HG03103 (cell line): ENCODE measurements around the gene FHIT.

Experiments used
- ATAC-seq: cut with Tn5 transposase; IDR thresholded peaks from one replicate; pipeline ENCODE4 v1.9.1; 2021; ENCODE audit warnings: low read depth; ENCODE audit not compliant: unreplicated experiment

FHIT gene

DNA sequence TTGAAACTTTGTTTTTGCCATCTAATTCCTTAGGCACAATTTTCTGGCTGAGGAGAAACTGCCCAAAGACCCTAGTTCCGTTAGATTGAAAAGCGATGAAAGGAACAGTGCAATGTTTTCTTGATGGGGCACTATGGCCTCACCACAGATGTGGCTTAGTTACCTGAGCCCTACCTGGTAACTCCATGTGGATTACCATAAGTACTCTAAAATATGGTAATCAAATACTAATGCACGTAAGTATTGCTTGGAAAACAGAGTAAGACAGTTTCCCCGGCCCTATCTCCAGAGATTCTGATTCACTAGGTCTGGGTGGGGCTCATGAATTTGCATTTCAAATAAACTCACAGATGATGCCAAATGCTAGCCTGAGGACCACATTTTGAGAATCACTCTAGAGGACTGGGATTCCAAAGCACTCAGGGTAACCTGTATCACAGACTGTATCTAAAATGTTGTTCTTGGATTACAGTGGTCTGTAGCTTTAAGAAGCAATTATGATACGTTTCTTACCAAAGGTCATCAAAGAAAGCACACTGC, 806.3 kb downstream of the FHIT start:
- ATAC-seq, result no peak

DNA sequence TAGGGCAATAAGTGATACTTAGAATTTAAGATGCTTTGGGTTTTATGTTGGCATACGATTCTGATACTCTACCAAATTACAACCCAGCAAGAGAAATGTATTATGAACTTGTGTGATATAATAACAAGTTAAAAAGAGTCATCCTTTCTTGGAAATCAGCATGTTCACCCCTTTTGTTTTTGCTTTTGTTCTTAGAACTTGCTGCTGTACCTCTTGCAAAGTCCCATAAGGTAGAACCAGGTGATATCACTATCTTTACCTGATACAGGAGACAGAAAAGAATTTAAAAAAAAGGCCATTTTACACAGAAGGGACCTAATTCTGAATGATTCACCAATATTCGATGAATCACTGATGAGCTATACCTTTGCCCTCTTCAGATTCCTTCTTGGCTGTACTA, 810.4 kb downstream of the FHIT start:
- ATAC-seq, result no peak

DNA sequence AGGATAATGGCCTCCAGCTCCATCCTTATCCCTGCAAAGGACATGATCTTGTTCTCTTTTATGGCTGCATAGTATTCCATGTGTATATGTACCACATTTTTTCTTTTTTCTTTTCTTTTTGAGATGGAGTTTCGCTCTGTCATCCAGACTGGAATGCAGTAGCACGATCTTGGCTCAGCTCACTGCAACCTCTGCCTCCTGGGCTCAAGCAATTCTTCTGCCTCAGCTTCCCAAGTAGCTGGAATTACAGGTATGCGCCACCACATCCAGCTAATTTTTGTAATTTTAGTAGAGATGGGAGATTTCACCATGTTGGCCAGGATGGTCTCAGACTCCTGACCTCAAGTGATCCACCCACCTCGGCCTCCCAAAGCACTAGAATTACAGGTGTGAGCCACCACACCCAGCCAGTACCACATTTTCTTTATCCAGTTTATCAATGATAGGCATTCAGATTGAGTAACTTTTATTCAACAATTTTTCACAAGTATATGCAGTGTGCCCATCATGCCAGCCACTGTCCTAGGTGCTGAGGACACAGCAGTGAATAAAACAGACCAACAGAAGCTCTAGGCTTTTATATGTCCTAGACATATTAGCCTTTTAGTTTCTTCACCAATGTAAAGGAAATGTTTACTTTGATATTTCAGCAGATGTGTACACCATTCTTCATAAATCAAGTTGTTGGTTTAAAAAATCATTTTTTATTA, 815.2 kb downstream of the FHIT start:
- no peak for ATAC-seq

DNA sequence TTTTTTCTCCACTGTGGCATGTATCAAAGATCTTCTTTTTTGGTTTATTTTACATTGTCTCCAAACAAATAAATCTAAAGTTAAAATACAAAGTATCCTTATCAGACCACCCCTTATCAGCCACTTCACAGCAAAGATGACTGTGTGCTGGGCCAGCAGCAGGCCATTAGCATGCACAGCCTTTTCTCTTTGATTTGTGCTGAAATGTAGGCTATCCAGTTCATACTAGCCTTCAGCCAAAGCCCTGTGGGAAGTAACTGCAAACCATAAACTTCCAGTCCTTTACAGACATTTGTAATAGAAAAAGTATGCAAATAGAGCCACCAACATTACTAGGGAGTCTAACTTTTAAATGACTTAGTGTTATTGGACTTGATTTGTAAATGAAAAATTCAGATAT, 816.3 kb downstream of the FHIT start:
- ATAC-seq, result no peak

DNA sequence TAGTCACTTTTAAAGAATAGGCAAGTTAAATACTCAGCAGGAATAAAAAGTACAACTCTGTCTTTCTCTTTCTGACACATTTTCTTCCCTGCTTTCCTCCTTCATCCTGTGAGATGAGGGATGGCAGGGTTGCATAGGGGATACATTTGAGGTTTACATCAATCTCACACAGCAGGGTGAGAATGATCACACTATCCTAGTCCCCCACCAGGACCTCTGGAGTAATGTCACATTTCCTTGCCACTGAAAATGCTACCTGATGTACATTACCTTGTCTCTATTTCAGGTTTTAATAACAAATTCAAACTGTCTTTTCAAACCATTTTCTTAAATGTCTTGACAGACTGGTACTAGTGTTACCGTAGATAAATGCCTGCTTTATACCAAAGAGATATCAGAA, 816.9 kb downstream of the FHIT start:
- ATAC-seq, result no peak

DNA sequence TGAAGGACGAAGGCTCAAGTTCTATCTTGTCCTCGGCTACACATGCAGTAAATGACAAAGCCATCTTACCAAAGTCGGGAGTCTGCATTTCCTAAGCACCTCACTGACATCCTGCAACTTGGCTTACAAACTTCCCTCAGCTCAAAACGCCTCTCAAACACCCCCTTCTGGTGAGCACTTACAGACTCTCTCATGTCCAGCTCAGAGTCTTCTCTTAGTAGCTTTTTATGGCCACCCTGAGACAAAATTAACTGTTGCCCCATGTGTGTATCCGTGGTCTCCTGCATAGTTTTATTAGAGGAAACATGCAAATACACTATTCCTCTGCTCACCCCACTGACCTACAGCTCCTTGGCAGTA, 819.7 kb downstream of the FHIT start:
- ATAC-seq, result no peak

DNA sequence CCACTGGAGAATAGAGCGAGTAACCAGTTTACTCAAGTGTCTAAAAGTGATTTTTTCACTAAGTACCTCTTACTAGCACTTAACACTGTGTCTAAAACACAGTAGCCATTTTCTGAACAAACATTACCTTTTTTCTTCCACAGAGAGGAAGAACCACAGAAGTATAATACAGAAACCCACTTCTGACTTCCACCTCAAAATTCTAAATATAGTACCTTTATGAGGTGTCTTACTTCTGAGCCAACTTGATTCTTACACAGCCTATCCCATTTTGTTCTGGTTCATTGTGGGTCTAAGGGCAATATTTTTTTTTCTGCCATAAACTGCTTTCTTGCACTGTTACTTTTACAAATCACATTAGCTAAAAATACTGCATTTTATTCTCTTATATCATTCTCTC, 821.0 kb downstream of the FHIT start:
- no peak for ATAC-seq

DNA sequence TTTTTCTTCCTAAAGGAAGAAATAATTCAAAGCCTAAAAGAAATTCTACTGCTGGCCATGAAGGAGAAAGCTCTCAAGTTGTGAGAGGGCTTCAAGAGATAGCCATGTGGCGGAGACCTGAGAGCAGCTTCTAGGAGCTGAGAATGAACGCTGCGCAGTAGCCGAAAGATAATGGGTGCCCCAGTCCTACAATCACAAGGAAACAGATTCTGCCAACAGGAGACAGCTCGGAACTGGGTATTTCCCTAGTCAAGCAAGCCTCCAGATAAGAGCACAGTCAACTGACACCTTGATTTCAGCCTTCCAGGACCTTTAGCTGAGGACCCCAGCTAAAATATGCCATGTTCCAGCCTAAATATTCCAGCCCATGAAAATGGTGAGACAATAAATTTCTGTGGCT, 824.1 kb downstream of the FHIT start:
- ATAC-seq, result no peak

DNA sequence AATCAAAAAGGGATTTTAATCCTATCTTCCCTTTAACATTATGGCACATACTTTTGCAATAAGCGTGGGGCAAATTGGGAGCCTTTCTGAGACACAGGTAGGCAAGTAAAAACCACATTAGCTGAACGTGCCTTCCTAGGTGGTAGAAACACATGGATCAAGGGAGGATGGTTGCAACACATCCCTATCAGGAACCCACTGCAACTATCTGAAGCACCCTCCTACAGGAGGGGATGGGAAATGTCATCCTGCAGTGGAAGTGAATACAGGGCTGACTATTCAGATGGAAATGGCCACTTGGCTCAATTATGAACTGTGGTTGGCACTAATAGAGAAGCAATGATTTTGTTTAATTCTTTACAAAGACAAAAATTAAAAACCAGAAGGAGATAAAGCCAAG, 826.3 kb downstream of the FHIT start:
- no peak for ATAC-seq

DNA sequence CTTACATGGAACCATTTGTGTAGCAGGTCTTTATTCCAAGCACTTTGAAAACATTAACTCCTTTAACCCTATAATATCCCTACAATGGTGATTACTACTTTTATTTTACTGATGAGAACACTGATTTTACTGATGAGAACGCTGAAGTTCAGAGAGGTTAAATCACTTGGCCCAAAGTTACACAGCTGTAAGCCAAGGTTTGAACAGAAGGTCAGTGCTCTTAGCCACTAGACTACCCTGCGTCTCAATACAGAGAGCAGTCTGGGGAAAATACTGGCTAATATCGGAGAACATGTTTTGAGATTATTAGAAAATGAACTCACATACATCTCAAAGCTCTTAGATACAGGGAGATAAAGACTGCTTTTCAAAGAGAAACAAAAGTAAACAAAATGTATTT, 827.2 kb downstream of the FHIT start:
- no peak for ATAC-seq

DNA sequence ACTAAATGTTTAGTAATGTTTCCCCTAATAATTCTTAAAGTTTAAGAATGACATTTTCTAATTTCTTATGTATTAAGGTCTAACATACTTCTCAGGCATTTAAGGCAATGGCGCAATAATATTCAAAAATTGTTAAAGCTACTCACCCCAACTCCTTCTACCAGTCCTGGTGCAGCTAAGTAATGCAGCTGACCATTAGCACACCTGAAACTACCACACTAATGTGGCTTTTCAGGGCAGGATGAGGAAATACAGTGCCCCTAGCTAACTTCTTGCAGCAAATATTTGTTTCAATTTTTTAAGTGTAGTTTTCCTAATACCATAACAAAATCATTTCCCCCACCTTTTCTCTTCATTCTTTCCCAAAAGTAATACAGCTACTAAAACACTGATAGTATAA, 827.7 kb downstream of the FHIT start:
- ATAC-seq, result no peak

DNA sequence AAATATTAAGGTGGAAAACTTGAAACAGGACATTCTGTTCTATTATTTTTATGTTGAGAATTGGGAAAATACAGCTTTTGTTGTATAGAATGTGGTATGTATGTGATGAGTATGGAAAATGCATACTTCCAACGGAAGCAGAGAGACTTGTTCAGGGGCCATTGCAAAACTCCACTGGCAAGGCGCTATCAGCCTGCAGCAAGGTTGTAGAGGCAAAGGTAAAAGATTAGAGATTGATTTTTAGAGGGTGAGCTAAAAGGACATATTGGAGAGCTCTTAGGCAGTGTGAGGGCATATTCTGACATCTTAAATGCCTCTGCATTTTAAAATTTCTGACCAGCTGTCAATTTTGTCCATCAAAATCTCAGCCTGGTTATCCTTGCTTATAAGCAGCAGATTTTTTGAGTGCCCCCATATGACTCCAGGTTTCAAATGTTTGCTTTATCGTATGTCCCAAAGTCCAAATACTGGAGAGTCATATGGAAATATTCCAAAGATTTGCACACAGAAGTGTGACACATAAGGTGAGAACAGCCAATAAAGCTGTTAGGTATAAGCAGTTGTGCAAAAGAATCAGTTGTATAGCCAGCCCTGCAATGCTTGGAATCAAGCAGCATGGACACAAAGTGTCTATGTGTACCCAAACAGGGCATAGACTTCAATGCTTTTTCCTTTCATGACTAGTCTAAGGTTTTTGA, 829.4 kb downstream of the FHIT start:
- ATAC-seq, result no peak

DNA sequence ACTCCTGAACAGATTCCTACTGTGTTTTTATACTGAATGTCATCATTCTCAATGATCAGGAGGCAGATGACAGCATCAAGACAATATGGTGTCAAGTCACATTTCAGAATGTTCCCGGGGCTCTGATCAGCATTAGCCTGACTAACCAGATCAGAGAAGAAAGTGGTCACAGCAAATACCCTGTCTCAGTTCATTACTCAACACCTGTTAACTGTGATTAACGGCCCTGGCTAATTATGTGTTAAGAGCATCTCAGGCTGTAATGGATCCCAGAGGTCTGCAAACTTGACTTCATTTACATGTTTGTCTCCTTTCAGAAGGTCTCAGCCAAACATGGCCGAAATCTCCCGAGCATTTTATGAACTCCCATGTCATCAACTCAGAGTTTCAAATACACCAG, 833.7 kb downstream of the FHIT start:
- no peak for ATAC-seq

DNA sequence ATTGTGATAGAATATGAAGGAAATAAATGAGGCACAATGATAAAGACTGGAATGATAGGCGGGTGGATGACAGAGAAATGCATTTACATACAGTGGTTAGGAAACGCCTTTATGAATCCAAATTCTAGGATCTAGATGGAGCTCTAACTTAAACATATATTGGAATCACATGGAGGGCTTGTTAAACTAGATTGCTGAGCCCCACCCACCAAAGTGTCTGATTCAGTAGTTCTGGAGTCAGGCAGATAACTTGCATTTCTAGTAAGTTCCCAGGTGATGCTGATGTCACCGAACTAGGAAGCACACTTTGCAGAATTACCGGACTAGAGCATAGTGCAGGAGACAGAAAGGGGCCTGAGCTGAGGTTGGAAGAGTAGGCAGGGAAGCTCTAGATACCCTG, 837.2 kb downstream of the FHIT start:
- no peak for ATAC-seq

DNA sequence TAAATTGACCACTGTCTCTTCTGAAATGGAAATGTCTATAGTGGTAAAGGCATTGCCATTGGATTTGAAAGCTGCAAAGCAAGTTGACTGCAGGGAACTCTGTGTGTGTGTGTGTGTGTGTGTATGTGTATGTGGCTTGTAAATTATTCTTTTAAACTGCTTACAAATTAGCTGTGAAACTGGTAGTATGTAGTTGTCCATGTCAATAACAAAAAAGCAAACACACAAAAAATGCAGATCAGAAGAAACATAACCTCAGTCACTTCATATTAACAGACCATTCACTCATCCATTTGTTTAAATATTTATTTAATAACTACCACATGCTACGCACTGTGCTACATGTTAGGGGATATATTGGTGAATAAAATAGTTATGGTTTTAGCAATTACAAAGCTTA, 837.7 kb downstream of the FHIT start:
- ATAC-seq, result no peak

DNA sequence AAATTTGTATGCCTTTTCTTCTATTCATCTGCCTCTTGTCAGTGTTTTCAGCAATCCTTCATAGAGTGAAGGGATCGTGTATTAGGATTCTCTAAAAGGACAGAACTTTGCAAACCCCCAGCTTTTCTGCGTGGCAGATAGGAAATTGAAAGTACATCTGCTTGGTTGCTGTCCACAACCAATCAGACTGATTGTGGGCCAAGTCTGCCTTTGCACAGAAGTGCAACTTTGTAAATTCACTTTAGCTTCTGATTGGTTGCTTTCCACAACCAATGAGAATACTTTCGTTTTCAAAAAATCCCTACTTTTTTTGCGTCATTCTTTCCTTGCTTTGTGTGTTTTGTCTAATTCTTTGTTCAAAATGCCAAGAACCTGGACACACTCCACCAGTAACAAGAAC, 847.4 kb downstream of the FHIT start:
- ATAC-seq, result no peak

DNA sequence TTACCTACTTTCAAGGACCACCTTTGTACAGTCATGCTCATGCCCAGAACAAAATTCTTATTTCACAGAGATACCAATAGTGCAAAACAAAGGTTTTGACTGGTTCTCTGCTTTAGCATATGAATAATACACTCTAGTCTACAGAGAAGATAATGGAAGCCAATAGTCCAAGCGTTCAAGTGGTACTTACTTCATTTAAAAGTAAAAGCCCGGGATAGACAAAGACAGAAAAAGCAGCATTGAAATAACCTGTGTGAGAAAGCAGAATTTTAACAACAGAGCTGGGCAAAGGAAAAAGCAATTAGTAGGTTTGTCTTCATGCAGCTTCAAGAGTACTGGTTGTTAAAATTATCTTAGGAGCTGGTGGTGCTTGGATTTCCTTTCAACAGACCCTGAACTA, 848.3 kb downstream of the FHIT start:
- no peak for ATAC-seq

DNA sequence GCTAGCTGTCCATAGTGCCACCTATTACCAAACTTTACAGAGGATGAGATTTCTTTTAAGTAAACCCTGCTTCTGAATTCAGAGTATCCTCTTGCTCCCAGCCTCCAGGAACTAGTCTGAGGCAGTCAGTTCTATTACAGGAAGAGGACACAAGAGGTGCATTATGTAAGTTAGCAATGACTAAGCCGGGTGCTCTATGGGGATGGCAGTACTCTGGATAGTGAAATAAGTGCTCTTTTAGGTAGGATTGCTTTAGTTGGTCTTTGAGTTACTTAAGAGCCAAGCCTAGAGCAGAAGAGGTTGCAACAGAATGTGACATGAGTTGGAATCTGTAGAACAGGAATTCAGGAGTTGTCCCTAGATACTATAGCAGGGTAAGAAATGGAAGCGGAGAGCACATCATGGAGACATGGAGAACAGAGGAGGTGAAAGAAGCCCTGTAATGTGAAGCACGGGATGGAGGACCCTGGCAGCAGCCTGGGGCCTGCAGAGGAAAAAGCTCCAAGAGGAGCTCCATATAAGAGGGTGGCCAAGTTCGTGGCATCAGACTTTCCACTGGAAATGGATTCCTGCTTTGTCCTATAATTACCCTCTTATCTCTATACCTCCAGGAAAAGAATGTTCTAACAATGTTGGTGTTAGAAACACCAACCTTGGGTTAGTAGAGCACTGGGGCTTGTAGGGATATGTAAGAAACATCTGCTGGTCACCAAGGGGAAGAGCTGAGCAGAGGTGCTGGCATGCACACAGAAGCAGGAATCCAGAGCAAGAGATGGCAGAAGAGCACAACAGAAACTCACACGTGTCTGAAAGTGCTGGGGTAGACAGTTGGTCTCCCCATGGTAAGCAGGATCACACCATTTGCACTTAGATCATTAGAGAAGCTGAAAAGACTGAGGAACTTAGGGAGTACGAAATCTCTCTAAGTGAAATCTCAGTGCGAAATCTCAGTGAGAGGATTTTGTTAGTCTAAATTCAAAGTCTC, 851.1 kb downstream of the FHIT start:
- no peak for ATAC-seq

DNA sequence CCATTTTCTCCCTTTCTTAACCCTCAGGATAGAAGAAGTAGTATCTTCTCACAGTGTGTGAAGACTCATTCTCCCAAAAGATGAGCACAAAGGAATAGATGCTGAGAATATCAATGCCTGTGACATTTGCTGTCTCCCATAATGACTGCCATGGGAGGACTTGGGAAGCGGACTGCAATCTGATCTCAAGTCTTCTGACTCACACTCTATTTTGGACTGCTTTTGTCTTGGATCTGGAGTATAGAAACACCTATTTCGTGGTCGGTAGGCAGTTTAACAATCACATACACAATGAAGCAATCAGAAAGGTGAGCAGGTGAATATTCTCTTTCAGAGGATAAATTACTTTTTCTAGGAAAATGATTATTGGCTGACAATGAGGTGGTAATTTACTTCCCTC, 852.0 kb downstream of the FHIT start:
- no peak for ATAC-seq

DNA sequence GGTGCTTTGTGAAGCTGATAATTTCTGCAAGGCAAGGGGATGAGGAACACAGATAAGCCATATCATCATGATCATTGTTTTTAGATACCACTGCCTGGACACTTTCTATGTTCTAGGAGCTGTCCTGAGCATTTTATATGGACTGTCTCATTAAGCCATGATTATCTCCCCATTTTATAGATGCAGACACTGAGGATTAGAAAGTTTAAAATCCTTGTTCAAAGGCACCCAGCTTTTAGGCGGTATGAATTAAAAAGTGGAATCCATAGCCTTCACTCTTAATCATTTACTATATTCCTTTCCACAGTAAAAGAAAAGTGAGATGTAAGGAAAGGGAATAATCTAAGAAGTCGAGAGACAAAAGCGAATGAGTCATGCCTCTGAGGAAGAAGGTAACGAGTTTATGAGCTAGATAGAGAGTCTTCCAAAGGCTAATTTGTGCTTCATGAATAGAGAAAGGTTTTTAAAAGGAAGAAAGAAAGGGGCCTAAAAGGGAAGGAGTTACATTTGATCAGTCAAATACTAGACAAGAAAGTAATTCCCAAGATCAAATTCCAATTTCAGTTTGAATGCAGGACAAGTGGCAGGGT, 856.0 kb downstream of the FHIT start:
- ATAC-seq, result no peak

DNA sequence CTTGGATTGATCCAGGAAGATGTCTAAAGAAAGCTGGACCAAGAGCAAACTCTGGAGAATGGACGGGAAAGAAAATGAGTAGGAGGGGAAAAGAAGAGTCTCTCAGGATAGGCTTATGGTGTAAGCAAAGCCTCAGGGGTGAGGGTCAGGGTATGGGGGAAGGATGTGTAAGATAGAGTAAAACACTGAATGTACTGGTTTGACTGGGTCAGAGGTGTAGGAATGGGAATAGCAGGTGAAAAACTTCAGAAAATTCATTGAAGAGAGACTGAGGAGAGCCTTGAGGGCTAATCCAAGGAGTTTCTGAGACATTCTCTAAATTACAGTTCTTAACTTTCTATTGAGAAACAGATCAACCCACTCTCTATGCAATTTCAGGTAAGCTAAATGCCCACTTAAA, 857.3 kb downstream of the FHIT start:
- no peak for ATAC-seq
